ENCODE measurements around the gene PIGW. TPM values are rescaled to one million over a fixed set of nuclear protein-coding genes. Genes with fewer than 3 reads are reported as not detected.
A peak's percentile ranks its signal among the peaks of the same experiment; 100 is the strongest.

The PIGW gene
- total and polyA plus RNA-seq, 10 of the 15 experiments (the other 5 are each of a cell fraction or from before 2014, with no cell fraction given), result 6.0 to 31.5 (median 13.8) TPM

- peak overlapping the region; percentile 26 for H3K4me2 ChIP-seq (ENCODE audit: control insufficient read depth, insufficient read depth)
- peak overlapping the region; percentile 95 for H3K9ac ChIP-seq (ENCODE audit: control insufficient read depth, insufficient read depth, low read length)
- CTCF ChIA-PET, result interaction anchor here (0.7 to 4.6 kb wide), 9 partner anchors 9 to 732 kb away, joined by 3 to 34 read pairs (median 3); partner anchors contain the start of genes MRM1, MYO19 and PIGW
- peak overlapping the region; percentile 90 for H3K27ac ChIP-seq (ENCODE audit: control insufficient read depth, insufficient read depth)
- H3K9me3 ChIP-seq (replicated peaks; ENCODE audit: control insufficient read depth, insufficient read depth, low read length), result no peaks in the 10 kb centered on the region
- H3K36me3 ChIP-seq (ENCODE audit: control insufficient read depth in 2 of 2, insufficient read depth in 2 of 2, low read length in 1 of 2), result no peaks in the 10 kb centered on the region; a peak in 1 of 4 replicates
- ATAC-seq (peak; percentile 29), DNase-seq (ENCODE audit: low read depth, low spot score) (peak; percentile 27), FAIRE-seq (no peak)
- intact Hi-C loops (cut with micrococcal nuclease; ENCODE audit: unreplicated experiment), result loop anchor here (1.0 kb wide), 1 partner anchor 8 kb away; no protein-coding TSS in a partner anchor
- H2AFZ ChIP-seq (ENCODE audit: control insufficient read depth, low read depth, low read length), result peak overlapping the region; percentile 81
- SMC1A ChIA-PET (ENCODE audit: uncharacterized antibody, unreplicated experiment), result interaction anchor here (1.0 to 1.4 kb wide), 4 partner anchors 21 to 59 kb away, joined by 3 to 9 read pairs (median 4); partner anchors contain the start of gene MRM1
- peaks cover 50% of the 10 kb centered on the region for H3K79me2 ChIP-seq (ENCODE audit: control insufficient read depth, insufficient read depth, low read length)
- no TSS peak for BruUV-seq (replicated peaks)
- 0 out of 2 replicates have a peak, but pooled peaks cover 3% of the 10 kb centered on the region for H3K4me1 ChIP-seq (ENCODE audit: control insufficient read depth, insufficient read depth, low read length)
- H4K20me1 ChIP-seq (ENCODE audit: control insufficient read depth, insufficient read depth), result no peaks in the 10 kb centered on the region
- POLR2A ChIA-PET, result interaction anchor here (0.6 to 4.9 kb wide), 7 partner anchors 8 to 735 kb away, joined by 3 to 28 read pairs (median 5); partner anchors contain the start of genes MRM1, PIGW and TAF15
- WGBS (ENCODE audit: insufficient coverage, insufficient replicate concordance, low lambda C conversion rate, missing lambda C conversion rate), result 0% methylated on average over 10 of the region's 10 CpGs
- no peaks in the 10 kb centered on the region for H3K27me3 ChIP-seq (replicated peaks in 1 of 2; ENCODE audit: control insufficient read depth in 2 of 2, insufficient read depth in 2 of 2, low read length in 1 of 2)
- TF ChIP-seq ATF2 (IDR thresholded peaks at IDR 0.05; ENCODE audit: low read length) (no peak), HDGF (IDR thresholded peaks at IDR 0.05) (no peak), IKZF2 (IDR thresholded peaks at IDR 0.05) (peak in 1 of 2 experiments; percentile 12; a peak in 2 of 4 replicates), SPI1 (IDR thresholded peaks at IDR 0.05; ENCODE audit: borderline replicate concordance, insufficient read depth, low read depth, low read length) (0 out of 2 replicates have a peak, but pooled peaks have one; percentile 3), CTCF (IDR thresholded peaks at IDR 0.05 in 2 of 3, conservative IDR thresholded peaks at IDR 0.05 in 1 of 3; ENCODE audit: control insufficient read depth in 2 of 3, extremely low read depth in 1 of 3, insufficient read depth in 1 of 3, low read depth in 3 of 3, low read length in 3 of 3) (peak; percentile 16 to 38 (median 18); a peak in 2 of 6 replicates), BCLAF1 (IDR thresholded peaks at IDR 0.05) (no peak), SKIL (IDR thresholded peaks at IDR 0.05; ENCODE audit: low read depth, poor library complexity, severe bottlenecking) (peak; percentile 34), NBN (IDR thresholded peaks at IDR 0.05) (0 out of 2 replicates have a peak, but pooled peaks have one; percentile 41), POLR2AphosphoS5 (IDR thresholded peaks at IDR 0.05; ENCODE audit: low read length) (peak; percentile 77; the same call in 1 of the 2 replicates), BCL11A (IDR thresholded peaks at IDR 0.05; ENCODE audit: low read depth, low read length) (0 out of 2 replicates have a peak, but pooled peaks have one; percentile 8), RUNX3 (IDR thresholded peaks at IDR 0.05; ENCODE audit: low read length) (peak; percentile 26; the same call in 1 of the 2 replicates), RAD21 (IDR thresholded peaks at IDR 0.05; ENCODE audit: insufficient read depth, low read depth, low read length) (peak; percentile 22; the same call in 1 of the 2 replicates)
- H3K4me3 ChIP-seq, result peak overlapping the region; percentile 89
- in situ Hi-C loops (cut with MboI), result no loop called here
- RAD21 ChIA-PET (ENCODE audit: unreplicated experiment), result interaction anchor here (1.0 to 2.3 kb wide), 3 partner anchors 9 to 59 kb away, joined by 3 to 15 read pairs (median 3); partner anchors contain the start of genes MRM1, MYO19 and PIGW
Observed at GRCh38 chr17:36544044-36544306, 9.2 kb downstream of the PIGW start.
